ENCODE data around the gene CCL17. TPM values are rescaled to one million over a fixed set of nuclear protein-coding genes. Genes with fewer than 3 reads are reported as not detected.

Gene CCL17
- total and polyA plus RNA-seq, 2 of the 4 experiments (the other 2 are of a cell fraction), result not detected

DNA sequence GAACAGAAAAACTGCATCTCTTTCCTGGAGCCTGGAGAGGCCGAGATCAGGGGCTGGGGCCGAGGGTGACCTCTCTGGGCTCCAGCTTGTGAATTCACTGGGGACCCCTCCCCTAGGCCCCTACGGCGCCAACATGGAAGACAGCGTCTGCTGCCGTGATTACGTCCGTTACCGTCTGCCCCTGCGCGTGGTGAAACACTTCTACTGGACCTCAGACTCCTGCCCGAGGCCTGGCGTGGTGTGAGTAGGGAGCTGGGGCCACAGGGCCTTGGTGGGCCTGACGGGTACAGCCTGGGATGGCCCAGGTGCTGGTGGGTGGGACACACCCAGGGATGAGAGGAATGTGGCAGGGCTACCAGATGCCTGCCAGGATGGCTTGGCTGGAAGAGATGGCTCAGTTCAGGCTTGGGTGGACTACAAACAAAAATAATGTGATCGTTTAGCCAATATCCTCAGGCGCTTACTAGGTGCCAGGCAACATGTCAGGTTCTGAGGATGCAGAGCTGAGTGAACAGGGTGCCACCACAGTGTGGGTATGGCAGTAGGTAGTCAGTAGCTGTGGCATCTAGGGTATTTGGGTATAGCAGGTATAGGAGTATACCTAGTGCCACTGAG is 44.1 kb upstream of the CCL17 start:
- H3K9me3 ChIP-seq (ENCODE audit: control insufficient read depth, insufficient read depth, low read length), result no peaks in the 10 kb centered on the region
- no peak for DNase-seq
- TF ChIP-seq RAD21 (IDR thresholded peaks at IDR 0.05; ENCODE audit: low read length), result no peak
- no peak for TF ChIP-seq RCOR1 (IDR thresholded peaks at IDR 0.05; ENCODE audit: insufficient replicate concordance, low read length)
- TF ChIP-seq CHD1 (IDR thresholded peaks at IDR 0.05; ENCODE audit: low read depth, low read length), result no peak
- TF ChIP-seq, protein P1, sequence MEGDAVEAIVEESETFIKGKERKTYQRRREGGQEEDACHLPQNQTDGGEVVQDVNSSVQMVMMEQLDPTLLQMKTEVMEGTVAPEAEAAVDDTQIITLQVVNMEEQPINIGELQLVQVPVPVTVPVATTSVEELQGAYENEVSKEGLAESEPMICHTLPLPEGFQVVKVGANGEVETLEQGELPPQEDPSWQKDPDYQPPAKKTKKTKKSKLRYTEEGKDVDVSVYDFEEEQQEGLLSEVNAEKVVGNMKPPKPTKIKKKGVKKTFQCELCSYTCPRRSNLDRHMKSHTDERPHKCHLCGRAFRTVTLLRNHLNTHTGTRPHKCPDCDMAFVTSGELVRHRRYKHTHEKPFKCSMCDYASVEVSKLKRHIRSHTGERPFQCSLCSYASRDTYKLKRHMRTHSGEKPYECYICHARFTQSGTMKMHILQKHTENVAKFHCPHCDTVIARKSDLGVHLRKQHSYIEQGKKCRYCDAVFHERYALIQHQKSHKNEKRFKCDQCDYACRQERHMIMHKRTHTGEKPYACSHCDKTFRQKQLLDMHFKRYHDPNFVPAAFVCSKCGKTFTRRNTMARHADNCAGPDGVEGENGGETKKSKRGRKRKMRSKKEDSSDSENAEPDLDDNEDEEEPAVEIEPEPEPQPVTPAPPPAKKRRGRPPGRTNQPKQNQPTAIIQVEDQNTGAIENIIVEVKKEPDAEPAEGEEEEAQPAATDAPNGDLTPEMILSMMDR (conservative IDR thresholded peaks at IDR 0.05; ENCODE audit: low read depth, low read length), result no peak
- TF ChIP-seq CEBPB (IDR thresholded peaks at IDR 0.05; ENCODE audit: low read depth, low read length), result no peak
- no peak for TF ChIP-seq MXI1 (IDR thresholded peaks at IDR 0.05; ENCODE audit: borderline replicate concordance, low read depth, low read length)
- TF ChIP-seq RFX5 (IDR thresholded peaks at IDR 0.05; ENCODE audit: low read depth, low read length), result no peak
- no peak for TF ChIP-seq NFE2L2 (IDR thresholded peaks at IDR 0.05; ENCODE audit: low read depth, low read length)
- TF ChIP-seq MAZ (IDR thresholded peaks at IDR 0.05; ENCODE audit: borderline replicate concordance, low read depth, low read length), result no peak
- no peak for TF ChIP-seq BHLHE40 (IDR thresholded peaks at IDR 0.05; ENCODE audit: low read depth, low read length)
- TF ChIP-seq POLR2A (IDR thresholded peaks at IDR 0.05; ENCODE audit: low read depth, low read length), result no peak
- TF ChIP-seq SMC3 (IDR thresholded peaks at IDR 0.05; ENCODE audit: low read depth, low read length), result no peak
- TF ChIP-seq FOS (IDR thresholded peaks at IDR 0.05; ENCODE audit: low read depth, low read length), result no peak
- TF ChIP-seq MAFK (IDR thresholded peaks at IDR 0.05; ENCODE audit: low read depth, low read length), result no peak
- no peak for TF ChIP-seq USF2 (IDR thresholded peaks at IDR 0.05; ENCODE audit: low read depth, low read length)

More for the DNA sequence above, 44.1 kb upstream of the CCL17 start:
- H3K4me2 ChIP-seq (ENCODE audit: low read depth, low read length), result no peak overlapping the region
- H4K91ac ChIP-seq (ENCODE audit: insufficient read depth, low read depth, low read length), result no peak overlapping the region
- H3K79me1 ChIP-seq (ENCODE audit: low read depth in 1 of 2, low read length in 2 of 2), result no peaks in the 10 kb centered on the region
- no peak for ATAC-seq (ENCODE audit: low read depth)
- no peak overlapping the region for H3K18ac ChIP-seq (ENCODE audit: low read depth, low read length)
- no peak overlapping the region for H3K23ac ChIP-seq (ENCODE audit: low read depth, low read length)
- no peak overlapping the region for H2BK5ac ChIP-seq (ENCODE audit: low read depth, low read length, poor library complexity, severe bottlenecking)
- intact Hi-C loops (cut with micrococcal nuclease), result no loop called here
- in situ Hi-C loops (cut with MboI; ENCODE audit: low sequenced_read_pairs), result no loop called here
- POLR2A ChIA-PET (ENCODE audit: unreplicated experiment), result no interaction called here
- dilution Hi-C loops (cut with HindIII; ENCODE audit: low sequenced_read_pairs, unreplicated experiment), result no loop called here
- H4K5ac ChIP-seq (ENCODE audit: low read depth, low read length), result no peak overlapping the region
- CTCF ChIA-PET, result no interaction called here
- H3K4ac ChIP-seq (ENCODE audit: low read depth, low read length), result no peak overlapping the region
- no peak overlapping the region for H2BK15ac ChIP-seq (ENCODE audit: low read depth, low read length)
- H2AK5ac ChIP-seq (ENCODE audit: low read depth, low read length), result no peak overlapping the region
- no peak overlapping the region for H3K4me3 ChIP-seq (ENCODE audit: insufficient read depth, low read depth, low read length)
- H4K8ac ChIP-seq (ENCODE audit: low read depth in 2 of 2, low read length in 2 of 2), result no peak overlapping the region
- no peak overlapping the region for H3K14ac ChIP-seq (replicated peaks; ENCODE audit: low read depth, low read length)
- H4K20me1 ChIP-seq (ENCODE audit: insufficient read depth, low read length), result no peaks in the 10 kb centered on the region
- H2AK9ac ChIP-seq (replicated peaks; ENCODE audit: low read depth, low read length, poor library complexity), result no peak overlapping the region
- H3K27me3 ChIP-seq (ENCODE audit: control insufficient read depth, insufficient read depth, low read length), result peaks cover 72% of the 10 kb centered on the region
- no peaks in the 10 kb centered on the region for H3K36me3 ChIP-seq (ENCODE audit: control insufficient read depth, insufficient read depth, low read length)
- H2AFZ ChIP-seq (replicated peaks; ENCODE audit: low read length, poor library complexity), result peak overlapping the region; percentile 21
- no peak overlapping the region for H3K56ac ChIP-seq (ENCODE audit: extremely low read depth, insufficient read depth, low read length)
- H3K9ac ChIP-seq (ENCODE audit: low read depth, low read length), result no peak overlapping the region
- H2BK120ac ChIP-seq (ENCODE audit: low read depth, low read length), result no peak overlapping the region
- H2BK20ac ChIP-seq (ENCODE audit: low read depth, low read length), result no peak overlapping the region
- H3K9me1 ChIP-seq (ENCODE audit: insufficient read depth, low read length), result no peaks in the 10 kb centered on the region
- 90% methylated on average over 11 of the region's 16 CpGs; no CpG with 5 or more reads in 1 of the 2 experiments for WGBS, 2 experiments (ENCODE audit: extremely low coverage in 2 of 2, insufficient read length in 1 of 2)
- BruUV-seq (replicated peaks), result no TSS peak
- no peaks in the 10 kb centered on the region for H3K4me1 ChIP-seq (ENCODE audit: control insufficient read depth, insufficient read depth, low read length)
- no peak overlapping the region for H3K27ac ChIP-seq (ENCODE audit: insufficient read depth, low read length)

Measured in IMR-90 (cell line).